GM19238 (cell line): Measurements from ENCODE around the gene FMN1.

Source experiments
- DNase-seq: peaks from one replicate; pipeline ENCODE4 v3.0.0; 2011; ENCODE audit warnings: low spot score; ENCODE audit not compliant: insufficient read length

Gene FMN1

DNA sequence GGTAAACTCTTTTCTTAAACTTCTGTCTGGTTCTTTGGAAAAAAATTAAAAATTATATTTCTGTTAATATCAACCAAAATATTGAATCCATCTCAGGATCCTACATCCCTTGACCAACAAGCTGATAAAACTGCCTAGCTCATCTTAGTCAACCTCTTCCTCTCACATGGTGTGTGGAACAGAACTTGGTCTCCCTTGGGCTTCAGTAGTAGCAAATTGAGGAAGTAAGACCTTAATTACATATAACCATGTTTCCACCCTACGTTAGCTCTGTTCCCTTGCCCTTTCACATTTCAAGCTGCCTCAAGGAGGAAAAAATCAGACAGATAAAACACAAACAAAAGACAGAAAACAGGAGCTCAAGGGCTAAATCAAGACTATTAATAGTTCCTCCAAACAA, 360.4 kb downstream of the FMN1 start:
- peak; percentile 16 for DNase-seq

DNA sequence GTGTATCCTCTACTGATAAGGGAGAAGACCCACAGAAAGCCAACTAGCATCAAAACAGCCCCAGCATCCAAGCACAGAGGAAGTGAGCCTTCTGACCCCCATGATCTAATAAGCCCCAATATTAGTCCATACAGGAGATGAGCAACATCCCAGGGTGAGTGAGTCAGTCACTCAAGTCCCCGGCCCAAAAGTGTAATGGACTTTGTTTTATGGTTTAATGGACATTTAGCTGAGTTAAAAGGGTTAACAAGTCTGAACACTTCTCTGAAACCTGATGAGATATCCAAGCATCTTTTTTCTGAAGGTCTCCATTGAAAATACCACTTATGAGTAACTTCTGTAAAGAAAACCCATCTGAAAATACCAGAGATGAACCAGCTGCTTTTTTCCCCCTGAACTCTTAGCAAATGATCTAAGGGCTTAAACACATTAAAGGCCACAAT, 361.1 kb downstream of the FMN1 start:
- no peak for DNase-seq

DNA sequence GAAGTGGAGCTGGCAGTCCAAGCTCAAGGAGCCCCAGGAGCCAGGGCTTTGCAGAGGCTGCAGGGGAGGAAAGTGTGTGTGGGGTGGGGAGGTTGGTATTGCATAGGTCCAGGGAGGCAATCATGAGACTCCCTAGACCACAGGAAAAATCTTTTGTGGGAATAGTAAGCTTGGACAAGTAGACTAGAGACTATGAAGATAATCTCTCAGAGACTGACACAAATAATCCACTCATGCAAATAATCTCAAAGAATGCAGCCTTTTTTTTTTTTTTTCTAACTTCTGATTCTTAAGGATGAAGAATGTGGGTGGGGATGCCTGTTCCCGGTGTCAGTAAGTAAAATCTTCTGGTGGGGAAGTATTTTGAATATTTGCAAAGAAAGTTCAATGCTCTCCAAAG, 363.0 kb downstream of the FMN1 start:
- DNase-seq: no peak

DNA sequence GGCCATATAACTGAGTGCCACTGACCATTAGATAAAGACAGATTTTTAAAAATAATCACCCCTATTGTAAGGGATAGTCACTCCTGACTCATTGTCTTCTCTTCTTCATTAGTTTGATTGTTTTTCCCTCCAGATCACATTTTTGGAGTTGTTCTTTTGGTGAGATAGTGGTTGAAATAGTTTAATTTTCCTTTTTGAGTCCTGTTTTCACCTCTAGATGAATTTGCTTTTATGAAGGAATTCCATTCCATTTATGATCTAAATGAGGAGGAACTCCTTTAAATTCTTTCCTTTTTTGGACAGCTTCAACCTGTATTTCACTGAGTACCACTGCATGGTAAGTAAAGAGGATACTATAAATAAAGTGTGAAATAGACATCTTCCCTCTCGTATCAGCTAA, 364.3 kb downstream of the FMN1 start:
- no peak for DNase-seq

DNA sequence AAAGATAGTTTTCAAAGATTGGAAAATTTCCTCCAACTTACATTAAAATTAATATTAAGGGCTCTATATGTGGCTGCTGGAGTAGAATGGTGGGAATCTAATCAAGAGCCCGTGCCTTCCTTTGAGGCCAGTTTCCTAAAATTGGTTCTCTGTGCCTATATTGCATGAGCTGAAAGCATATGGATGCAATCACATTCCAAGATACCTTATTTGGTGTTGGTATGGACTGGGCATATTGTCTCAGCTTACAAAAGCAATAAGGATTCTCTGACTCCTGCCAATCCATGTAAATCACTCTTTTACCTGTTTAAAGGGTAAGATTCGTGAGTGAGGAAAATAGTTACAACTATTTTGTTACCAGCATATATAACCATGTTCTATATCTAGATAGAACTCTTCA, 365.1 kb downstream of the FMN1 start:
- DNase-seq: no peak

DNA sequence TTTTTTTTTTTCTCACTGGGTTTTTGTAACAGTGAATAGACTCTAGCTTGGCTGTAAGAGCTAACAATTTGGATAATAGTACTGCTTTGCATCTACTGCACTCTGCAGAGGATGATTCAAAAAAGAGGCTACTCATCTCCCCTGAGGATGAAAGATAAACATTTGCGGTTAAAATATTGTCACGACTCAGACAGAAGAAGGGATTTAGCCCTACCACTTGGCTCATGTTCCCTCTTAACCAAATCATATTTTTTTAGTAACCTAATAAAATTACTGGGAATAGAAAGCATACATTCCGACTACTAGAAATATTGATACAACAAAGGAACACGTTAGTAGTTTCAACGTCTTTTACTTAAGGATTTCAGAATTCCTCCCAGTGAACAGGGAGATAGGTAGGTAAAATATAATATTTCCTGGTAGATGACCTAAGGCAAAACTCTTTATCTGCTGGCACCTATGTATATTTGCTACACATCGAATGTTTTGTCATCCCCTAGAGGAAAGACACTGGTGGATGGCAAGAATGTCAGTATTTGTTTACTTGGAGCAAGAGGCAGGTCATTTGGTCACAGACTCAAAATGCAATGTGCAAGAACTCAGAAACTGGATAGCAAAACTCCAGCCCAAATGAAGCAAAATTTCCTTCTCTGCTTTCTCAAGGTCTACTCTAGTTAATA, 365.9 kb downstream of the FMN1 start:
- DNase-seq: no peak

DNA sequence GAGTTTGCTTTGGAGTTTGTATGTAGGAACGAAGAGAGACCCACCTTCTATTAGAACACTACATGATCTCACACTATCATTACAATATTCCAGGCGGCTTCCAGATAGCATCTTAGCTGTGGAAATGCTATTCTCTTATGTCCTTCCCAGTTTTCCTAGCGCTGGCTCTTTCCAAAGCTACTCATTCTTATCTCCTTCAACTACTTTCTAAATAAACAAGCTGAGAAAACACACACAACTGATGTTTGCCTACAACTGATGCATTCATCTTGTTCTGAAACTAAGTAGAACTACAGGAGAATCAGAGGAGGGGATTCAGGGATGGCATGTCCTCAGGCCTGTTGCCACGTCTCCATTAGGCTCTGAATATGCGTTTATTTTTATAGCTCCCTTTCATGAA, 367.8 kb downstream of the FMN1 start:
- no peak for DNase-seq

DNA sequence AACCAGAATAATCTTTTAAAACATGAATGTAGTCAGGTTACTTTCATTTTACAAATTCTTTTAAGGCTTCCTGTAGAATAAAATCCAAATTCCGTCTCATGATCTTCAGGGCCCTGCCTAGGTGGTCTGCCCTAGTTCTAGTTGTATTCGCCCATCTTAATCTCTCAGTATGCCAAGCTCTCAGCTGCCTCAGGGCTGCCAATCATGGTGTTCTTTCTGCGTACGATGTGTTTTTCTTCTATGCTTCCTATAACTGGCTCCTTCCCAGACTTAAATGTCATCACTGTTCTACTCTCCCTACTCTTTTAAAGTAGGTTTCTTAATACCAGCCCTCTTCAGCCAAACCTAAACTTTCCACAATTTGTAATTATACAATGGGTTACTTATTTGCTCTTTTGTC, 369.3 kb downstream of the FMN1 start:
- no peak for DNase-seq

DNA sequence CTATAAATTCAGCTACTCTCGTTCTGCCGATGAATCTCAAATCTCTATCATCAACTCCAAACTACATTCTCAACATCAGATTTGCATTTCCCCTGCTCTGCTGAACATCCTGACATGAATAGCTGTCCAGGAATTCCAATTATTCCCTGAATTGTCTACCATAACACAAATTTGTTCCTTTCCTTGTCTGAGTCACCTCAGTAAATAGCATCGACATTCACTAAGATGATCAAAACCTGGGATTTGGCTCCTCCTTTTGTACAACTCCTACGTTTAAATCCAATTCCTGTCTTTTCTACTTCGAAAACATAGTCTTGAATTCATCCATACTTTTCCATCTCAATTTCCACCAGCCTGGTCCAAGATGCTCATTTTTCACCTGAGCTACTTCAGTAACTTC, 369.7 kb downstream of the FMN1 start:
- no peak for DNase-seq

DNA sequence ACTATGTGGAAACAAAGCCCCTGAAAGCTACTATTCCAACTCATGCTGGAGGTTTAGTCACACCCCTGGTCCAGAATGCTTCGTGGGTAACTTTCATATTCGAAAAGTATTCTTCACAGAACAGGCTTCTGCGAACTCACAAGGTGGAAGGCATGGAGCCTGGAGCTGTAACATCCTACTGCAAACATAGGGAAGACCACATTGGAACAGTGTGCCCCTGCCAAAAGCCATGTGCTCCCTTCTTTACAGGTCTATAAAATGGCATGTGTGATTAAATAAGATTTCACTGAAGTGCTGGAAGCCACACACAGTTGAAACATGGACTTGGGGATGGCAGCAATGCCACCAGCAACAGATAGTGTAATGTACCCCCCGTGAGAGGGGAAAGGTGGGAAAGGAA, 370.8 kb downstream of the FMN1 start:
- DNase-seq: no peak

DNA sequence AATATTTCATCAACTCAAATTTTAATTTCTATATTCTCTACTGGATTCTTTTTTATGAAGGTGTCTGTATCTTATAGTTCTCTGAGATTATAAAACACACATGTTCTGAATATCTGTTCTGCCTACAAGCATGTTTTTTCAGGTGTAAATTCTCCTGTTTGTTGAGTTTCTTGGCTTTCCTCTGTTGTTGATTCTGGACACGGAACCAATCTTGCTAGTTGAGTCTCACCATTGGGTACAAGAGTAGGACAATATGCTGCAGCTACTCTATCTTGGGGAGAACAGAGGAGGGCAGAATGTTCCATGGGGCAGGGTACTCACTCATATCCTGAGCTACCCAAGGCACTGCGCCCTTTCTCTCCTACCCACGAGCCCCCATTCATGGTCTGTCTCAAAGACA, 371.8 kb downstream of the FMN1 start:
- DNase-seq: no peak

DNA sequence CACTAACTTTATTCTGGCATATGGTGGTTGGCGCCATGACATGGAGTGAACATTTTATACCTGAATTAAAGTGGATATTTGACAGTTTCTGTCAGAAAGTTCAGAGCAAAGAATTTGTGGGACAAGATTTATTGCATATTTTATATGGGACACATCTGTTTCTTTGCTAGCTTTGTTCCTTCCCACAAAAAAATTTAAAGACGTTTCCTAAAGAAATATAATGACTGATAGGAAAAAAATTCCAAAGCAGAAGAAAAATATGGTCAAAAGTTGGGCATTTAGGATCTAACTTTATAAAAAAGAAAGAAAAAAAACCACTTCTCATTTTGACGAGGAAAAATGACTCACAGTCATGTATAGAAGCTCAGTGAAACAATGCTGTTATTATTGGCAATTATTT, 375.1 kb downstream of the FMN1 start:
- DNase-seq: no peak

DNA sequence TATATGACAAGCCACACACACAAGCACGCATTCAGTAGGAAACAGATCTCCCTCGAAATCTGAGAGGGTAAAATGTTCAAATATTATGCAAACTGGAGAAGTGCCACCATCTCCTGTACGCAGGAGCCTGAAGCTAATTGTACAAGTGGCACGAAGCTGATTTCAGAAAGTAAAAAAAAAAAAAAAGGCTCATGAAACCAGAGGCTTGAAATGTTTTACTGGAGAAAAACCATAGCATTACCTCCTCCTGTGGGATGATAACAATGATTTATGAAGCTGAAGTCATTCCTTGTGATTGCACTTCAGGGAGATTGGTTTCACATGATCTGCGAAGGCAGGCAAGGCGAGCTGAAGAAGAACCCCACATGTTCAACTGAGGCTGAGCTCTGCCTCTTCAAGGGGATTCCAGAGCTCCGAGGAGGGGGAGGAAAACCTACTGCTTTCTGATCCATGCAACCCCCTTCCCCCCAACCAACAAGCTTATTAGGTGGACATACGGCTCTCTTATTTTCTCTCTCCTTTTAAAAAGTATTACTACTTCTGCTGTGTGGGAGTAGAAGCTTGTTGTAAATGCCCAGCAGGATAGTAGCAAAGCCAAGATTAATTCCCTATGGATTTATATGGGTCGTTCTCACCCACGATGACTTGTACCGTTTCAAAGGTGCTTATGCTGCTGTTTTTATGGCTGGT, 375.6 kb downstream of the FMN1 start:
- no peak for DNase-seq

DNA sequence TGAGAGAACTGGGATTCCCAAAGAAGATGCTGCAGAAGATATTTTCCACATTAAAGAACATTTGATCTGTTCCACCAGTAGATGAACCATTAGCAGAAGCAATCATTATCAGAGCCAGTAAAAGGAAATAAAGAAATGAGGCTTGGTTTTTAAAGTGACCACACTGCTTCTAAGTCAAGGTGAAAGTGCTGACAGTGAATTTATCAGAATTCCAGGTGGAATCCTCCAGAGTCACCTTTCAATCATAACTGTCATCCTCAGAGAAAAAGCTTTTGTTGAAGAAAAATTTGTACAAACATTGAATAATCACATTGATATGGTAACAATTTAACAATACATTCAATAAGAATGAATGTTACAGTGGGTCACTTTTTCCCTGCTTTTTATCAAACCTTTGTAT, 376.9 kb downstream of the FMN1 start:
- no peak for DNase-seq

DNA sequence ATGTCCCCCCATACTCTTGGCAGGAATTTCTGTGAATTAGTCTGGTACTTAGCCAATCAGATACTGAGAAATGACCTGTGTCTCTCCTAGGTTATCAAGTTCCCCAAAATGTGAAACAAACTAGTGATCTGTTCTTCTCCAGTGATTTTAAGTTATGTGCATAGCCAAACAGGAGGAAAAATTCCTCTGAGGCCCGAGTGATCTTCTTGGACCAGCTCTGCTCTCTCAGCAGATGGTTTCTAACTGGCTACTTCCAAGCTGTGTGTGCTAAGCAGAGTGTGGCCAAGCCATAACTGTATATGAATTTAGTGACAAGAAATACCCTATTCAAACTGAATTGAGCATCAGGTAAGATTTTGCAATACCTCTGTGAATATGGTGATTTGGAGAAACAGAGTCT, 387.2 kb downstream of the FMN1 start:
- DNase-seq: no peak

DNA sequence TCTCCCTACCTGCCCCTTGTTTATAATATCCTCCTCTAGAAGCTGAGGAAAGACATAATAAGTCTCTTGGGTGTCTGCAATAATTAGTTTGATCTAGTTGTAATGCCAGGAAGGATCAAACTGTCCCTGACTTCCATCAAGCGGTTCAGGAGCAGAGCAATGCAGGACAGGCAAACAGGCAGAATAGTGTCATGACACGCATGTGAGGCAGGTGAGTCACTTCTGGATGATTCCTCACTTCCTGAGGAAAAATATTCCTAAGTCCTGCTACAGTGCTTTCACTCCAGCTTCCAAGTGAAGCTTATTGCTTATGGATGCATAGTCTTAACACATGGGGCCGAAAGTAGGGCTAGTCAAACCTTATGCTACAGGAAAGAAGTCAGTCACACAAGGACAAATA, 390.9 kb downstream of the FMN1 start:
- no peak for DNase-seq

DNA sequence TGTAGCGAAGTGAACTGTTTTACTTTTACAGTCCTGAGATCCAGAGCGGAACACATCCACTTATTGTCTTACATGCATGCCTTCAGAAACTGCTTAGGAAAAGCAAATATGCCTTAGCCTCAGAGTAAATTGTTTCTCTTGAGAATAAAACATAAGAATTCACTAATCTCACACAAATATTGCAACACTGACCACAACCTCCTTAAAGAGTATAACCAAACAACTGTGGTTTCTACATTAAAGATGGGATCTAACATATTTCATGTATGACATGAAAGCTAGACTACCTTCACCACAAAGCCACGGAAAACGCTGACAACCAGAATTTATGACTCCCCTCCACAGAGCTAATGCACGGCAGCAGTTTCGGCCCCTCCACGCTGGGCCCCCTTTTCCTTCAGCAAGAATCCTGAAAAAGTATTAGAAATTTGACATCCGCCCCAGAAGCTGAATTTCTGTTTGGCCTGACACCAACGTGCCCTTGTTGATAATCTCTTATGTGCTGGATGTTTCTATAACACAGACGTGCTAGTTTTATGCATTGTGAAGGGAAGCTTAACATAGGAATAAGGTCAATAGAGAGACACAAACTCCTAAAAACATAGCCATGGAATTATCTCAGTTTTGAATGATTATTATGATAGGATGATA, 392.1 kb downstream of the FMN1 start:
- no peak for DNase-seq

DNA sequence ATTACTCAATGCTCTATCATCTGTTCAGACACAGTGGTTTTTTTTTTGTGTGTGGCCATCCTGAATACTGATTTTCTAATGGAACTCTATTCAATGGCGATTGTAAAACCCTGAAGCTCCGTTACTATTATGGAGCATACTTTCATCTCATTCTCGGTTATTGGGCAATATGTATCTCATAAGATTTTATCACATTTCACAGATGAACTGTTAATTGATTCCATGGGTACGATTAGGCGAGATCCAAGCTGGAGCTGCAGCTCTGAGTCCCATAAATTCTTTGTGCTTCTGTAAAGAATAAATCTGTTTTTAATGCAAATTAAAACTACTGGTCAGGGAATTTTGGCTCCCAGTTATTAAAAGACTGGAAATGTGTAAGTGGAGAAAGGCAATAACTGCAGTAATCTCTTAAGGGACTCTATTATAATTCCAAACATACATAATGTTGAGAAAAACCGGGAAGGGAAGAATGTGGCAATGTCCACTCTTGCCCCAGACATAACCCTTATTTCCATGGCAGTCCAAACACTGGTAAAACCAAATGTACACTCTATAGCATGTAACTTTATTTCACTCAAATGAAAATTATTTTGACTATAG, 394.5 kb downstream of the FMN1 start:
- DNase-seq: no peak

DNA sequence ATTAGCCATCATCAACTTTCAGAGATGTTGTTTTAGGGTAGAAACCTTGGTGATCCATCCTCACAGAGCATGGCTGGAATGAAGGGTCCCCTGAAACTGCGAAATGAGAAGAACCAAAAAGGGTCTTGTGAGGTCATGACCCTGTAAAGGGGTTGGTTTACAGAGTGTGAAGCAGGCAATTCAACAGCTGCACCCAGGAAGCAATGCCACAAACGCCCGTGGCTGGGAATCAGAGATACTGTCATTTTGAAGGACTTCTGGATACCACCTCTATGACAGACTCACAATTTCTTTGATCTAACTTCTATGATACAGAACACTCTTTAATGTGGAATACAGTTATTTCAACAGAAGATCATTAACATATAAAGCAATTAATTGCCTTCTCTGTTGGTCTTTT, 397.7 kb downstream of the FMN1 start:
- DNase-seq: no peak

DNA sequence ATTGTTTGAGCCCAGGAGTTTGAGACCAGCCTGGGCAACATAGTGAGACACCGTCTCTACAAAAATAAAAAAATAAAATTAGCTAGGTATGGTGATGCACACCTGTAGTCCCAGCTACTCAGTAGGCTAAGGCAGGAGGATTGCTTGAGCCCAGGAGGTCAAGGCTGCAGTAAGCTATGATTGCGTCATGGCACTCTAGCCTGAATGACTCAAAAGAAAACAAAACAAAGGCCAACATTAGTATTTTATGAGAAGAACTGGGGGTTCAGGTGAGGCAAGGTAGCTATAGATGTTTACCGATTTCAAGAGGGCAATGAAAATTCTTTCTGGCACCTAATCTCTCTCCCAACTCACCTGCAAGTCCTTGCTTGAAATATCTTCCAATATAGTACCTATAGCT, 399.5 kb downstream of the FMN1 start:
- DNase-seq: no peak

DNA sequence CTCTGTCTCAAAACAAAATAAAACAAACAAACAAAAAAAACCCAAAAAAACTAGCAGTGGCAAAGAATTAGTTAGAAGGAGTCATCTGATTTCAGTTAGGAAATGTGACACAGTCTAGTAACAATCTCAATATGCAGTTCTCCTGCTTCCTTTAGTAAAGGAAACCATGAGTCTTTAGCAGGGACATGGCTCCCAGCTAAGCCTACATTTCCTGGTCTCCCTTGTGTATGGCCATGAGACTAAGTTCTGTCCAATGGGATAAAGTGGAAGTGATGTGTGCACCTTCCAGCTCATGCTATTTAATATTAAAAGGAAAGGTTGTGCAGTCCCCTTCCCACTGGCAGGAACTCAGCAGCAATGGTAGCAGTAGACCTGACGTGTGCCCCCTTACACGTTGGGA, 402.1 kb downstream of the FMN1 start:
- DNase-seq: no peak

DNA sequence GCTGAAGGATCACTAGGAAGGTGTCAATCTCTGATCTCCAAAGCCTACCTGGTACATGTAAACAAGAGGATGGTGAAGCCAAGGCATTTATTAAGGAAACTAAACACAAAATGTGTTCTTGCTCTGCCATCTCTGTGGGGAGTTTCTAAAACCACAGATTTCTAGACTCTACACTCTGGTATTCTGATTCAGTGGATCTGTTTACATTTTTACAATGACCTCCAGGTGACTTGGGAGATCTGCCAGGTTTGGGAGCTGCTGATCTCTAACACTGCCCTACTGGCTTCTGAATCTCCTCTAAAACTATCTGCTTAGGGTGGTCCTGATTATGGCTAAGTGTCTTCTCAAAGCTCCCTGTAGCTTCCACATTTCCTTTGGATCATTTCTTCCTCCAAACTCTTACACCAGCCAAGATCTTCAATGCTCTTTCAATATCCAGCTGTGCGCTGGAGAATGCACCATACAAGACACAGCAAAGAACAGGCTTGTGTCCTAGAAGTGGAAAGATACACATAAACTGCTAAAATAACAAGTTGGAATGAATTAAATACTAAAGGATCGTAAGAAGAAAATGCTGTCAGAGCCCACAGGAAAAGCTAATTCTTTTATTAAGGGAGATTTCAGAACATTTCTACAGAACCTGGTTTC, 404.0 kb downstream of the FMN1 start:
- no peak for DNase-seq
